GM10847 (cell line): ENCODE measurements around the gene DNAH2.

ENCODE experiments used
- POLR2A ChIP-seq: IDR thresholded peaks from 2 replicates; pipeline ENCODE4 v1.6.1; 2011; ENCODE audit not compliant: insufficient read length; ENCODE audit errors: extremely low read depth

DNAH2 gene

DNA sequence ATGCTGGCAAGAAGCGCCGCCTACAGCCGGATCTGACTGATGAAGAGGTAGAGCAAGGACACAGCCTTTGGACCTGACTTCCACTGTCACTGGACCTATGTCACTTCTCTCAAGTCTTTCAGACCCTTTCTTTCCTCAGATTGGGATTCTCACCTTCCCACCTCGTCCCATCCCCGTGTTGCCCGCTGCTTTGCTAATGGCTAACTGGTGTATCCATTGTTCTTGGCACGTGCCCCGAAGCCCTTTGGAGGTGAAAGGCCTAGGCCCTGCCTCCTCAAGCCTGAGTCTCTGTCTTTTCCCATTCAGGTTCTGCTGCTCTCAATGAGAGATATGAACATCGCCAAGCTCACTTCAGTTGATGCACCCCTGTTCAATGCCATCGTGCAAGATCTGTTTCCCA, 63.2 kb downstream of the DNAH2 start:
- no peak for TF ChIP-seq POLR2A

DNA sequence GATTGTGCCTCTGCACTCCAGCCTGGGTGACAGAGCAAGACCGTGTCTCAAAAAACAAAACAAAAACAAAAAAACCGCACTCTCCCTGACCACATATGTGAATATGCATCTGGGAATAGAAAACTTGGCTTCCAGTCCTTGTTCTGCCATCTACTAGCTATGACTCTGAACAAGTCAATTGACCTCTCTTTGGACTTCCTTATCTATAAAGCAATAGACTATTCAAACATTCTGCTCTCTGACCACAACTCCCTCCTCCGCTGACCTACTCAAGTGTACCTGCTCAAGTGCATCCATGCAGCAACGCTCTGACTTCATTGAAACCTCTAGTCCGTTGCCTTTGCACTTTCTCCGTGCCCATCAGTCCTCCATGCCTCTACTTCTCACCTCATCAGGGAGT, 63.9 kb downstream of the DNAH2 start:
- TF ChIP-seq POLR2A = no peak

DNA sequence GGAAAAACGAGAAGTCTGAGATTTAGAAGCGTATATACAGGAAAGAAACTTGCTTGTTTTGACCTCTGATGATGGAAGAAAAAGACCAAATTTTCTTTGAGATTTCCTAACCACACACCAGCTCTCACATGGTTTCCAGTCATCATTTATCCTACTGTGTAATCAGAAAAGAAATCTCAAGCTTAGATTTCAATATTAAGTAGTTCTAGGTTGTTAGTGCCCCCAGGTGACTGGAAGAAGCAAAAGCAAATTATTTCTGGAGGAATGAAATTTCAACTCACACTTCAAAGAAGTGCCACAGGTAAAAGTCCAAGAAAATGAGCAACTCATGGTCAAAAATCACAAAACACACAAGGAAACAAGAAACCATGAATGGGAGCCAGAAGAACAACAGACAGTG, 64.7 kb downstream of the DNAH2 start:
- no peak for TF ChIP-seq POLR2A

DNA sequence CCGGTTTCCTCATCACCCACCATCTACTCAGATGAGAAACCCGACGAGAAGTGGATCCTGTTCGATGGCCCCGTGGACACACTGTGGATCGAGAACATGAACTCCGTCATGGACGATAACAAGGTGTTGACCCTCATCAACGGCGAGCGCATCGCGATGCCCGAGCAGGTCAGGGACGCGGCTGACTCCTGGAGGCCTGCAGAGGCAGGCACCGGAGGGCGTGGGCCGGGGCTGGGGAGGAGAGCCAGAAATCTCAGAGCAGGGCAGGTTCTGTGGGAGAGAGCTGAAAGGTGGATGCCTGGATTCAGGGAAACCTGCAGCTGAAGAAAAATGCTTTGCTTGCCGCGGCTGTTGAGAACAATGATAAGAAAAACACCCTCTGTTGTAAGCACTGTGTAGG, 69.3 kb downstream of the DNAH2 start:
- TF ChIP-seq POLR2A = no peak

DNA sequence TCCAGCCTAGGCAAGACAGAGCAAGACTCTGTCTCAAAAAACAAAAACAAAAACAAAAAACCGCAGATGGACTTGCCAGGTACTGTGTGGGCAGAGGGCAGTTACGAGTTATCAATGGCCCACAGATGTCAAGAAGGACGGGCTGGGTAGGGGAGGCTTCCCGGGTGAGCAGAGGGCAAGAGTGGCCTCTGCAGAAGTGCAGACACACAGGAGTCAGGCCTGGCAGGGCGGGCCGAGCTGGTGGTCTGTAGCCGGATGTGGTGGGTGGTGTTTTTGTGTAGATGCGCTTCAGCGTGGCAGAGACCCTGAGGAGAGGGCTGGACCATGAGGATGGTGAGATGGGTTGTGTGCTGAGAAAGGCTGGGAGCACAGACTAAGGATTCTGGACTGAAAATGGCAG, 71.6 kb downstream of the DNAH2 start:
- no peak for TF ChIP-seq POLR2A

DNA sequence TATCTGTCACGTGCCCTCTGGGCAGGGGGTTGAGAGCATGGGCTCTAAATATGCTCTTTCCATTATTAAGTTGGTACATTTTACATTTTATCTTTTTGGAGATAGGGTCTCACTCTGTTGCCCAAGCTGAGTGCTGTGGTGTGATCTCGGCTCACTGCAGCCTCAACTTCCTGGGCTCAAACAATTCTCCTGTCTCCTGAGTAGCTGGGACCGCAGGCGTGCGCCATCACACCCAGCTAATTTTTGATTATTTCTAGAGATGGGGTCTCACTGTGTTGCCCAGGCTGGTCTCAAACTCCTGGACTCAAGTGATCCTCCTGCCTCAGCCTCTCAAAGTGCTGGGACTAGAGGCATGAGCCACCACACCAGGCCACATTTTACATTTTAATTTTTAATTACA, 72.6 kb downstream of the DNAH2 start:
- no peak for TF ChIP-seq POLR2A

DNA sequence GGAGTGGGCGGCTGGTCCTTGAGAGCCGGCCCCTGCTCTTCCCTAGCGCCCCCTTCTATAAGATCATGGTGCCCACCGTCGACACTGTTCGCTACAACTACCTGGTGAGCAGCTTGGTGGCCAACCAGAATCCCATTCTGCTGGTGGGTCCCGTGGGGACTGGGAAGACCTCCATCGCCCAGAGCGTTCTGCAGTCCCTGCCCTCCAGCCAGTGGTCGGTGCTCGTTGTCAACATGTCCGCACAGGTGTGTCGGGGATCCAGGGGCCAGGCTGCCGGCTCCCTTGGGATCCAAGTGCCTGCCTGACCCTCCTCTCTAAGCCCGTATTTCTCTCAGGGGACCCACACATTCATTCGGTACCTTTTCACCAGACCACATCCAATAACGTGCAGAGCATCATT, 75.1 kb downstream of the DNAH2 start:
- TF ChIP-seq POLR2A = no peak

DNA sequence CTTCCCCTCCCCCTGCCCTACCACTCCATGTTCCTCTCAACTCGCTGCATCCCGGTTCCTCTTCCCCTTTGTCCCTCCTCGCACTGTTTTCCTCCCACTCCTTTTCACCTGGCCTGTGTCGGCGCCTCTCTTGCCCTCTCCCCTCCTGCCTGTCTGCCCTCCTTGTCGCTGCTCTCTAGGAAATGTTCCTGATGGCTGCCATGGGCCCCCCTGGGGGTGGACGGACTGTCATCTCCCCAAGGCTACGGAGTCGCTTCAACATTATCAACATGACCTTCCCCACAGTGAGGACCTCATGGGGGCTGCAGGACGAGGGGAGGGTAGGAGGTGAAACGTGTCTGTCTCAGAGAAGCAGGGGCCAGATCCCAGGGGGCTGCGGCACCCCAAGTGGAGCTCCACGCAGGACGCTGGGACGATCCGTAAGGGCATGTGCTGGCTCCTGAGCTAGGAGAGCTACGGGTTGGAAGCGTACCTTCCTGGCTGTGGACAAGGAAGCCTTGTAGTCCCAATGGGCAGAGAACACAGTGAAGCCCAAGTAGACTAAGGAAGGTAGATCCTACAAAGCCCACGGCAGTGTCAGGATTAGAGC, 76.6 kb downstream of the DNAH2 start:
- no peak for TF ChIP-seq POLR2A

DNA sequence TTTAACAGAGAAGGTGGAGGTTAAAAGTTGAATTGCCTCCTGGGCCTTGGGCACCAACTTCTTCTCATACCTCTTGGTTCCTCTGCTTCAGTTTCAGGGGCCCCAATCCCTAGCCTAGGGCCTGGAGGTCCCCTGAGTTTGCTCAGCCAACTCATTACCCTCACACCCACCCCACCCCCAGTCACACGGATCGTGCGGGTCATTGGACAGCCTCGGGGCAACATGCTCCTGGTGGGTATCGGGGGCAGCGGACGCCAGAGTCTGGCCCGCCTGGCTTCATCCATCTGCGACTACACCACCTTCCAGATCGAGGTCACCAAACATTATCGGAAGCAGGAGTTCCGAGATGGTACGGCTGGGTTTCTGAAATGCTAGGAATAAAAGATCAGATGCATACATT, 80.4 kb downstream of the DNAH2 start:
- no peak for TF ChIP-seq POLR2A

DNA sequence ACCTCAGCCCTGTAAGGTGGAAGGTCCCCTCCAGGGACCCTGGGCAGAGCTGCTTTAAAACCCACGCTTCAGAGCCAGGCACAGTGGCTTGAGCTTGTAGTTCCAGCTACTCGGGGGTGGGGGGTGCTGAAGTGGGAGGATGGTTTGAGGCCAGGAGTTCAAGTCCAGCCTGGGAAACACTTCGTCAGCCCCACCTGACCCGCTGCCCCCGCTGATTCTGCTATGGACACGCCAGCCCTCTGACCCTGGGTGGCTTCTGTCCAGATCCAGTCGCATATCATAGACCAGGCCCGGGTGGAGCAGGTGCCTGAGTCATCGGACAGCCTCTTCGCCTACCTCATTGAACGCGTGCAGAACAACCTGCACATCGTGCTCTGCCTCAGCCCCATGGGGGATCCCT, 81.3 kb downstream of the DNAH2 start:
- no peak for TF ChIP-seq POLR2A

DNA sequence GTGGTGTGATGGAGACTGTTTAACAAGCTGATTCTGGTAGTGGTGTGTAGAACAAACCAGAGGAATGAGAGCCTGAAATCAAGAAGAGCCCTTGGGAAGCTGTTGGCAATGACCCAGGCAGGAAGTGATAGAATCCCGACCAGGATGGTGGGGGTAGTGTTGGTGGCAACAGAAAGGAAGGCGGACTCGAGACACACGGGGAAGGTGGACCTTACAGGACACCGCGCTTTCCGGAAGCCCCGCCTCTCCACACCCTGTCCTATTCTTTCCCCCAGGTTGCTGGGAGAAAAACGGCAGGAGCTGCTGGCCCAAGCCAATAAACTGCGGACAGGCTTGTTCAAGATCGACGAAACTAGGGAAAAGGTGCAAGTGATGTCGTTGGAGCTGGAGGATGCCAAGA, 86.4 kb downstream of the DNAH2 start:
- TF ChIP-seq POLR2A = no peak

DNA sequence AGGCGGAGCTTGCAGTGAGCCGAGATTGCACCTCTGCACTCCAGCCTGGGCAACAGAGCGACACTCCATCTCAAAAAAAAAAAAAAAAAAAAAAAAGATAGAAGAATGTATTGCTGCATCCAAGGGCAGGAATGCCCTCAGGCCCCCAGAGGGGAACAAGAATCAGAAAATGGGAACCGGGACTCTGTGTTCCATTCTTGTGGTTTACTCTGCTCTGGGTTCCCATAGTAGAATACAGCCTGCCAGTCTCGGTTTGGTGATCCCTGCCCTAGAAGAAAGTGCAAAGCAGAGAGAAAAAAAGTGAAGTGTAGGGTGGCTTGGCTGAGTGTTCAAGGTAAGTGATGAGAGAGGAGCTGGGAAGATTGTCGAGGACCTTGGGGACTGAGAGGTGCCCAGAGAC, 89.0 kb downstream of the DNAH2 start:
- no peak for TF ChIP-seq POLR2A

DNA sequence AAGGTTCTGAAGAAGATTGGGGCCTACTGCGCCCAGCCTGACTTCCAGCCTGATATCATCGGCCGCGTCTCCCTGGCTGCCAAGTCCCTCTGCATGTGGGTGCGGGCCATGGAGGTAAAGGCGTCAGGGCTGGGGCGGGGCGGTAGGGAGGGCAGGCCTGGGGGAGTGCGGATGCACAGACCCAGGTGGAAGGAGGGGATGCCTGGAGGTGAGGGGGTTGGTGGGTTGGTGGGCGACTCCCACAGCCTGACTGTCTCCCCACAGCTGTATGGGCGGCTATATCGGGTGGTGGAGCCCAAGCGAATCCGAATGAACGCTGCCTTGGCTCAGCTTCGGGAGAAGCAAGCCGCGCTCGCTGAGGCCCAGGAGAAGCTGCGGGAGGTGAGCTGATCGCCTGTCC, 89.7 kb downstream of the DNAH2 start:
- TF ChIP-seq POLR2A = no peak

DNA sequence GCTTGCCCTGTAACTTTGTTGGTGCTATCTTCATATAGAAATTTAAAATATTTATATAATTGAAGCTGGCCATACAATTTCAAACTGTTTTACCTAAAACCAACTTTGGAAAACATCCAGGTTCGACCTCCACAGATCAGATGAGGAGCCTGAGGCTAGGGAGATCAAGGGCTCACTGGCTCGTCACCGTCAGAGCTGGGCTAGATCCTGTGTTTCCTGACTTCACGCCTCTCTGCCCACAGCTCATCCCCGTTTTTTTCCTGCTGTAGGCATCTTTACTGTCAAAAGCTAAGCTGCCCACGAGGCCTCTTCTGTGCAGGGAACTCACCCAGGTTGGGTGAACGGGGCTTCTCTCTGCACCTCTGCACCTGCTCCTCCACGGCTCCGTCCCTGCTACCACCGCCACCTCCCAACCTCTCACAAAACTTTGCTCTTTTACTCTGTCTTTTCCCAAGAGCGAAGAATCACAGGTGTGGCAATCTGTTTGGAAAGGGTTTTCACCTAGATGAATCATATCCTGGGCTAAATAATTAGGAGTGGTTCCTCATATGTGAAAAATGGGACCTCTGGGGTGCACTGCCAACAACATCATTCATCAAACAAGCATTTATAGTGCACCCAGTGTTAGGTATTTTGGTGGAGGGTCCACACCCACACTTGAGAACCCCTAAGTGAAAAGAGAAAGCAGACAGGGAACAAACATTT, 91.7 kb downstream of the DNAH2 start:
- TF ChIP-seq POLR2A = no peak

DNA sequence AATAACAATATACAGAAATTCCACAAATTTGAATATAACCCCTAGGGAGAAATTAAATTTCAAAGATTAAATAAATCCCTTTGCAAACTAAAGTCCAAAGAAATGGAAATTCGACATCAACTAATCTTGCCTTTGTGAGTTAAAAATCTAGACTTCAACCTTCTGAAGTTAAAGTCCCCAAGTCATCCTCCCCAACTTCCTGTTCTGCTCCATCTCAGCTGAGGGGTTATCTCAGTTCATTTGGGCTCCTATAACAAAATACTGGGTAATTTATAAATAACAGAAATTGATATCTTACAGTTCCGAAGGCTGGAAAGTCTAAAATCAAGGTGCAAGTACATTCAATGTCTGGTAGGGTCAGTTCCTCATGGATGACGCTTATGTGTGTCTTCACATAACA, 93.7 kb downstream of the DNAH2 start:
- TF ChIP-seq POLR2A = no peak

DNA sequence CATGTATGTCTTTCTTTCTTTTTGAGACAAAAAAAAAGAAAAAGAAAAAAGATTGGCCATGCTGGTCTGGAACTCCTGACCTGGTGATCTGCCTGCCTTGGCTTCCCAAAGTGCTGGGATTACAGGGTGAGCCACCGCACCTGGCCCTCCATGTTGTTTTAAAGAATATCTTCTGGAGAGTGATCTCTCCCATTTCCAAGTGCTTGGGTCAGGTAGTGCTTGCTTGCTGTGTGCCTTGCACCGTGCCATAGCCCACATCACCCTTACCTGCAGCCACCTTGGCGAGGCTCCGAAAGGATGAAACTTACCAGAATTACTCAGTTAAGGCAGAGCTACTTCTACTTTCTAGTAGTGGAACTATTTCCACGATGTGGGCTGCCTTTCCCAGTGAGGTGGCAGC, 97.4 kb downstream of the DNAH2 start:
- TF ChIP-seq POLR2A = no peak

DNA sequence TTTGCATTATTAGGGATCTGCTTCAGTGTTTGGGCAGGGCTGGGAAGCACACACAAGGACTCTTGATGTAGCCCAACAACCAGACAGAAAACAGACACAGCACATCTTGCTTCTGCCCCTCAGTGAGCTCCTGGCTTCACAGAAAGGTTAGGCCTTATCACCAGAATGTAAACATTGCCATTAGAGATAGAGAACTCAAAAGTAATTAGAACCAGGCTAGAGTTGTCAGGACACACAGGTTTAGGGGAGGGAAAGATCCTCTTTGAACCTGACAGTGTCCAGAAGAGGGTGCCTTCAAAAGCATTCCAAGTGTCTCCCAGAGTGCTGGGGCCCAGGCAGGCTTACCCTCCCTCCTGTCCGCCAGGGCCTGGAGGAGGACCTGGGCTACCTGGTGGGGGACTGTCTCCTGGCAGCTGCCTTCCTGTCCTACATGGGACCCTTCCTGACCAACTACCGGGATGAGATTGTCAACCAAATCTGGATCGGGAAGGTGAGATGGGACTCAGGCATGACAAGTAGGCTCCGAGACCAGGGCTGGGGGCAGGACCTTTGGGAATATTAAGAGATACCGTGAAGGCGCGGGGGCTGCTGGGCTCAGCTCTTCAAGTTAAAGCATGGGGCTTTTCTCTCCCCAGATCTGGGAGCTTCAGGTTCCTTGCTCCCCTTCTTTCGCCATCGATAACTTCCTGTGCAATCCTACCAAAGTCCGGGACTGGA, 99.5 kb downstream of the DNAH2 start:
- TF ChIP-seq POLR2A = no peak

DNA sequence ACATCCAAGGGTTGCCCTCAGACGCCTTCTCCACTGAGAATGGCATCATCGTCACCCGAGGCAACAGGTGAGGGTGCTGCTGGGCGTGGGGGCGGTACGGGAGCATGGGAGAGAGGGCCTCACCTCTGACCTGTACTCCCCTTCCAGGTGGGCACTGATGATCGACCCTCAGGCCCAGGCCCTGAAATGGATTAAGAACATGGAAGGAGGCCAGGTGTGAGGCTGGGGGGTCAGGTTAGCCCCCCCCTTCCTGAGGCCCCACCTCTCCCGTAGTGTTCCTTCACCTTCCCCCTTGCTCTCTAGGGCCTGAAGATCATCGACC, 100.1 kb downstream of the DNAH2 start:
- TF ChIP-seq POLR2A = no peak

DNA sequence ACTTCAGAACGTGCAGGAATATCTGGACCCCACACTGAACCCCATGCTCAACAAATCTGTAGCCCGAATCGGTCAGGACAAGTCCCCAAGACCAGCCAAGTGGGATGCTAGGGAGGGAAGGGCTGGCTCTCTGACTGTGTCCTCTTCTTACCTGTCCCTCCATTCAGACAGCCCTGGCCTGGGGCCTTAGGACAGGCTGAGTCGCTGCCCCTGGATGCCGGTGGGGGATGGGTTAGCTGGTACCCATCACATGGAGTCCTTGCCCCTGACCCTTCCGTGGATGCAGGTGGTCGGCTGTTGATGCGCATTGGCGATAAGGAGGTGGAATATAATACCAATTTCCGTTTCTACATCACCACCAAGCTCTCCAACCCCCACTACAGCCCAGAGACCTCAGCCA, 100.5 kb downstream of the DNAH2 start:
- no peak for TF ChIP-seq POLR2A
